OCI-LY3 (cell line): ENCODE data around the gene SLC49A3.

Experiments
- CTCF ChIP-seq: fragments of 200-600, 300-600 bp; sonication (generic); IDR thresholded peaks from 2 replicates; pipeline ENCODE4 v1.5.1; 2014; ENCODE audit warnings: antibody characterized with exemption, low read length, low read depth
- EZH2phosphoT487 ChIP-seq: fragments of 200-600 bp; shearing (Covaris generic); IDR thresholded peaks from 2 replicates; pipeline ENCODE4 v1.6.1; 2018; ENCODE audit warnings: antibody characterized with exemption, mixed run types, low read depth

GRCh38 chr4:657834-658667 is 30.9 kb downstream of the SLC49A3 start:
- no peak for TF ChIP-seq CTCF
- no peak for TF ChIP-seq EZH2phosphoT487
